CD4-positive, alpha-beta T cell treated with Interleukin-17A for 4 hours (primary cell): Measurements from ENCODE around the gene CALU.

Source experiments
- DNase-seq: peaks from one replicate; pipeline ENCODE4 v3.0.0-alpha.2; 2020; ENCODE audit warnings: mixed read lengths

The CALU gene

DNA sequence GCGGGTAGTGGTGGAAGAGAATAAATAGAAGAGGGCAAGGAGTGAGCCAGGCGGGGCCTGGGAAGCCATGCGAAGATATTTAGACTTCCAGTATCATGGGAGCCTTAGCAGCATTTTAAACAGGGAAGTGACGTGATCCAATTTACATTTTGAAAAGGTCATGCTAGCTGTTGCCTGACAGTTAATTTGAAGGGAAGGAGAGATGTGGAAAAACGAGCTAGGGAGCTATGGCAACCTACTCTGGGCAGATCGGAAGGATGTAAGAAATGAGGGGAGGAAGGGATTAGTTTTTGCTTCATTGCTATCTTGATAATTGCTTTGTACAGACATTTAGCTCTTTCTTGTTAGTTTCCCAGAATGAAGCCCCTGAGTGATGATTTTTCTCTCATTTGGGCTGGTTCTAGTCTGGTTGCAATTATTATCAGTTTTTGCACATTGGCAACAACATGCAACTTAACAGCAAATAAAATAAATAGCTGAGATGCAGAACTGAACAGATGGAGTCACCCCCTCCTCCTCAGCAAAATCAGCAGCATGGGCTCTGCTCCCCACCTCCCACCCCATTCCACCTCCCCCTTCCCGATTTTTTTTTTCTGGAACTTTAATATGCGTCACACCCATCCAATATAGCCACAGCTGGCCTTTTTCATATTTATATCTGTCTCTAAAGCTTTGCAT, 13.0 kb upstream of the CALU start:
- DNase-seq: no peak

DNA sequence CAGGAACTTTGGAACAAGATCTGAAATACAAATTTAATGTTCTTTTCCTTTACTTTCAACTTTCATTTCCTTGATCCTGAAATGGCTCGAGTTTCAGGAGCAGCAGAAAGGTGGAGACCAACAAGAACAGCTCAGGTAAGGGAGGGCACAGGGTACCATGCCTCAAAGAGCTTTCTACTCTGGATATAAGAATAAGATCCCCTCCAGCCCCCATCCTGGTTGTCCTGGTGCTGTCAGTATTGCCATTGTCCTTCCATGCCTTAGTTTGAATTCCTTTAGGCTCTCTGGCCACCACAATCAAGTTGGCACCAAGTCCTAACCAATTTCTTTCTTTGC, 12.5 kb upstream of the CALU start:
- no peak for DNase-seq

DNA sequence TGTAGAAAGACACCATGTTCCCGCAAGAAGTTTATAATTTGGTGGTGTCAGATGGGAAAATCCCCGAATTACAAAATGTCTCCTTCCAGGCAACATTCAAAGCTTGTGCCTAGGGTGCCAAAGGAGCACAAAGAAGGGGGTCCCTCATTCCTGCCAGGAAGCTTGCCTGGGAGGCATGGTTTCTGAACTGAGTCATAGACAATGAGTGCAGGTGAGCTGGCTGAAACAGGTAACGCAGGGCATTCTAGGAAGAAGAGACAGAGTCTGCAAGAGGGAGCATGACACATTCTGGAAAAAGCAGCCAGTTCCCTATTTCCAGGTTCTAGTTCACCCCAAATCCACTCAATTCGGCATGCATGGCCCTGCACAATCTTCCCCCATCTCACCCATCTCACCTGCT, 11.9 kb upstream of the CALU start:
- DNase-seq: no peak

DNA sequence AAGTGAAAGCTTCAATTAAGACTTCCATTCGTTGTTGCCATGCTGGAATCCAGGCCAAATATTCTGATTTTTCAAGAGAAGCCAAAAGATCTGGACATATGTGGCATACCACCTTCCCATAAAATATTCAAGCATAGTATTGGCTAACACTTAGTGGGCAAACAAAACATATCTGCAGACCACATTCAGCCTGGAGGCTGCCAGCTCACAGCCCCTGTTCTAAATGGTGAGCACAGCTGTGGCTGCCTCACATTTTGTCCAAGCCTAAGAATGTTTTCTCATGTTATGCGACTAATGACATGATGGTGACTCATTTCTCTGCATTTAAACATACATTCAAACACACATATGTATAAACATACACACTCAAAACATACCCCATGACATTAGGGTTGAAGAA, 10.6 kb upstream of the CALU start:
- DNase-seq: no peak

DNA sequence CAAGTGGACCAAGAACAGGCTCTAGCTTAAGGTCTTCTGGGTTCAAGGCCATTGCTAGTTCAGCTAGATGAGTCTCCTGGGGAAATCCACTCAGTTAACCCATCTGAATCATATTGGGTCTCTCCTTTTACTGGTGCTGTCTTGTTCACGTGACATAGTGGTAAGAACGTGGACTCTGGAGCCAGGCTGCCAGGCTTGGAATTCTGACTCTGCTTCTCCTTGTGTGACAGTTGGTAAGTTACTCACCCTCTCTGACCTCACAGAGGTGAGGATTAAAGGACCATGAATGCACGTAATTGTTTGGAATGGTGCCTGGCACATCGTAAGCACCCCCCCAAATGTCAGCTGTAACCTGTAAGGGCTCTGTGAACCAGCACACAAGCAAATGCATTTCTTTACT, 9.7 kb upstream of the CALU start:
- DNase-seq: no peak

DNA sequence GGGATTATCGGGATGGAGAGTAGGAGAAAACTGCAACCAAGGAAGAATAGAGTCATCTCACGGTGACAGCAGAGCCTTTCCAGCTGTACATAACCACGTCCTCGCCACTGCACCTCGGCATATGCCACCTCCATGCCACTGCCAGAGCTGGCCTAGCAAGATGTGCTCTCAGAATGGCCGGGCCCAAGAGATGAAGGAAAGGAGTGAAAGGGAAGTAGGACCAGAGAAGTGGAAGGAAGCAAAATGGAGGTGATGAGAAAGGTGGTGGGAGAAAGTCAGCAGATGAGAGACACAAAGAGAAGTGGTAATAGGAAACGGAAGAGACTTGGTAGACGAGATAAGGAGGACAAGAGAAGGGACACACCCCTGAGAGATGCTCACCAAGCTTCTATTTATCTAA, 8.0 kb upstream of the CALU start:
- no peak for DNase-seq

DNA sequence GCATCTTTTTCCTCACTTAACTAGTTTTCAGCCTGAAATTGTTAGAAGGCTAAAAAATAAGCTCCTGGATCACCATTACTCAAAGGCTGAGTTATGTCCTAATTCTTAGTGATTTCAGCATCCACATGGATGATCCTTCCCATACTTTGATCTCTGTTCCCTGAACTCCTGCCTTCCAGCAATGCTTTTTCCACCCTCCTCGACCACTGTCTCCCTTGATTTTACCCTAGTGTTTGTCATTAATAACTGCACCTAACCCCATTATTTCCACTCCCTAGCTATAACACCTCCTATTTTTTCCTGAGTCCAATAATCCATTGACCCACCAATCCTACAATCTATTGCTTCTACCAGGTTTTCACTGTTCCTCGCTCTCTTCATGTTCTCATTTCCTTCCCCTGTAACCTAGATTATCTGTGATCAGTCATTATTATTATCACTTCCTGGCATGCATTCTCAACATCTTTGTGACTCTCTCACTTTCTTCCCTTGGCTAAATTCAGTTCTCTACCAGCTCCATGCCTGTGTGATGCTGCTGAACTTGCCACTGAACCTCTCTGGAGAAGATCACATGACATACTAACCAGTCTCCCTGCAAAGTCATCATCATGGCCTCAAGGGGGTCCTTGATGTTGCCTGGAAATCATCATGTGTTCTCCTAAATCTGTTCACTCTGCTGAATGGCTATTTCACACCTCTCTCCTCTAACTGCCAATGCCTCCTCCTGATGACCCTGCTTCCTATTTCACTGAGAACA, 6.5 kb upstream of the CALU start:
- DNase-seq: no peak

DNA sequence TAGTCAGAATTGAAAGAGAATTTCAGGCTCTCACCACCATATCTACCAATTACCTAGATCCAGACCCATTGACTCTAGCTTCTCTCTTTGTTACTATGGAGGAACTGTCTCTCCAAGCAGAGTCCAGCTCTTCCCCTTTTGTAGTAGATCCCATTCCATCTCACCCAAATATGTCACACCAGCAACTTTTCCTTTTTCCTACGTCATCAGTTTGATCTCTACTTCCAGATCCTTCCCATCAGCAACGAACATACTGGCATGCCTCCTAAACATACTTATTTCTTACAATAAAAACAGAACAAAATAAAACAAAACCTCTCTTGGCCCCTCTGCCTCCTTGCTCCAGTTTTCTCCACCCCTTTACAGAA, 5.9 kb upstream of the CALU start:
- no peak for DNase-seq

DNA sequence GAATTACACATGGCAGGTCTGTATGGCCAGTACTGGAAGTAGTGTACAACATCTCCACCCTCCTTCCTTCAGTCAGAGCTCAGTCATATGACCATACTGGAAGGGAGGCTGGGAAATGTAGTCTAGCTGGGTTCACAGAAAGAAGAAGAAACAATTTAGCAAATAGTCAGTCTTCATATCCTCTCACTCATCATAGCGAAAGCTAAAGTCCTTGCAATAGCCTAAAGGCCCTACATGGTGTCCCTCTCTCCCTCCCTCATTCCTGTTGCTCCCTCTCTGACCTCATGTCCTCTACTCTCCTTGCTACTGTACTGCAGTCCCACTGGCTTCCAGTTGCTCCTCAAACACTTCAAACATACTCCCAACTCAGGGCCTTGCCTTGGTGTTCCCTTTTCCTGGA, 4.3 kb upstream of the CALU start:
- no peak for DNase-seq

DNA sequence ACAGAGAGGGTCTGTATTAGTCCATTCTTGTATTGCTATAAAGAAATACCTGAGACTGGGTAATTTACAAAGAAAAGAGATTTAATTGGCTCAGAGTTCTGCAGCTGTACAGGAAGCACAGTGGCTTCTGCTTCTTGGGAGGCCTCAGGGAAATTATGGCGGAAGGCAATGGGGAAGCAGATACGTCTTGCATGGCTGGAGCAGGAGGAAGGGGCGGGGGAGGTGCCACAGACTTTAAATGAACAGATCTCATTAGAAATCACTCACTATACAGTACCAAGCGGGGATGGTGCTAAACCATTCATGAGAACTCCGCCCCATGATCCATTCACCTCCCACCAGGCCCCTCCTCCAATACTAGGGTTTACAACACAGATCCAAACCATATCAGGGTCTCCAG, 3.7 kb upstream of the CALU start:
- no peak for DNase-seq

DNA sequence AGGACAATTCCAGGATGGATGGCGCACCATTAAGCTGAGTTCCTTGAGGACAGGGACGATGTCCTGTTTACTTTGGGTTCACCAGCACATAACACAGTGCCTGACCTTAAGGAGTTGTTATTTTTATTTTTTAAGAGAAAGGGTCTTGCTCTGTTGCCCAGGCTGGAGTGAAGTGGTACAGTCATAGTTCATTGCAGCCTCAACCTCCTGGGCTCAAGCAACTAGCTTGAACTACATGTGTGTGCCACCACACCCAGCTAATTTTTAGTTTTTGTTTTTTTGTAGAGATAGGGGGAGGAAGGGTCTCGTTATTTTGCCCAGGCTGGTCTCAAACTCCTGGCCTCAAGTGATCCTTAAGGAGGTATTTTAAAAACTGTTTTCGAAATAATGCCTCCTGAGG, 1.7 kb upstream of the CALU start:
- no peak for DNase-seq

DNA sequence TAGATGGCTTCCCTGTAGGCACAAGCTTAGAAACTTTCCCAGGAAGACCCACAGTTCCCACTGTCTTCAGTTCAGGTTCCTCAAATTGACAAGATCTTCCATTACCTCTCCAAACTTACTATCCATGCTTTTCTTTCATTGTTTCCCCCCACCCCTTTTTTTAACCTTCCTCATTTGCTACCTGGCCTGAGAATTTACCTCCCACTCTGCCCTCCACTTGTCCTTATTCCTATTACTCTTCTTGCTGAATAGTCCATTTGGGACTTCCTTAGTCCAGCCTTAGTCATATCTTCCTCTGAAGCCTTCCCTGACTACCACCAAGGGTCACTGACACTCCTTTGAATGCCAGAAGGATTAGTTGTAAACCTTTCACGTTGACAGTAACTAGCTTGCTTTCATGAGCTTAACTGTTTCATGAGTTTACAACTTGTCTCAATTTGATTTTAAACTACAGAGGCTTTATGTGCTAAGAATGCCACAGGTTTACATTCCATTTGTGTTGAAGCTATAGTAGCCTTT, 1.2 kb upstream of the CALU start:
- no peak for DNase-seq

DNA sequence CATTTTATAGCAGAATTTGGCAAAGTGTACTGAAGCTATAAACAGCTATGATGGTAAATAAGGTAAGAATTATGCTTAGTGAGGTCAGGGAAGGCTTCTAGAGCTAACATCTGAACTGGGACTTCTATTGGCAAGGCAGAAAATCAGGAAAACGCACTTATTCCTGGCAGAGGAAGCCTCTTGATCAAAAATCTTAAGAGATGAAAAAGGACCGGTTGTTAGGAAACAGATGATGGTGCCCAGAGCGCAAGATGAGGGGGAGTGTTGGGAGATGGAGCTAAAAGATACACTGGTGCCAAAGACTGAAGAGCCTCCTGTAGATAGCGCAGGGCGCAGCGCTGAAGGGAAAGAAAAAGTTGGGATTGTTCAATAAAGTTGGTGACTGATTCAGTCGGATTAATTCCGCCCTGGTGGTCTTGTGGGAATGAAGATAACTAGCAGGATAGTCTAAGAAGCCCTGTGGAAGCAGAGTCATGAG, 550 bp upstream of the CALU start:
- DNase-seq: peak; percentile 12

DNA sequence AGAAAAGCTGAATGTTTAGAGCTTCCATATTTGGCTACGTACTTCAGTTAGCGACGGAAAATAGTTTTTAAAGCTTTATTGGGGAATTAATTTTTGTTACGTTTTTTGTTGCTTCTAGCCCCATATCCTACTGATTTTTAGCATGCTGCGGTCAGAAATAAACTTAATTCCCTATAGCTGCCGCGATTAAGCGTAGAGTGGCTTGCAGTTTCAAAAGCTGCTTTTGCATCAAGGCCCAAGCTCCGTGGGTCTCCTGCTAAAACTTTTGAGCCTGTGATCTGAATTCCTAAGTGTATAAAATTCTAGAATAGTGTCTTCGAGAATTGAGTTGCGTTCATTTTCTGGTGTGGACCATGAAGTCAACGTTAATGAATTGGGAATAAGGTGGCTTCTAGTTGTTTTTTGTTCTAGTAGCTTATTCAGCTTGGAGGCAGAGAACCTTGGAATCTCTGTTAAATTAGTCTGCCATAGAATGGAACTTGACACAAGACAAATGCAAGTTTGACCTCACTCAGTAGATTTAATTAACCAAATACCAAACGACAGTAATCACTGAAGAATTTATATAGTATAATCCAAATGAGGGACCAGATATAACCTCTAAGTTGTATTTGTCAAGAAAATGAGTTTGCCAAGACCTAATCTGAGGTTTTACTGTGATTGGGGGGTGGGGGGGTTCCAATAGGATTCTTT, 977 bp downstream of the CALU start:
- DNase-seq: no peak

DNA sequence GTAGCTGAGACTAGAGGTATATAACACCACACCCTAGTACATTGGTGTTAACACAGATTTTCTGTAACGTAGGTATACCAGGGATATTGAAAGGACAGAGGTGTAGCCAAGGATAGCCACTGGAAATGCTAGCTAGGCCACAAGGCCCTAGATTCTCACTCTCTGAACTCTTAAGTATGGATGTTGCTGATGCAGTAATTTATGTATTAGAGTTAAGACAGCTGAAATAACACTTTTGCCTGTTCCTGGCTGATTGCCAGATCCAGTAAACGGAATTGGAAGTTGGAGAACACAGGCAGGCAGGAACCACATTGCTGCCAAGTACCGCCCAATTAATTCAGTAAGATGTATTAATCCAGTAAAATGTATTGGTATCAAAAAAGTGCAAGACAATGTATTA, 1.8 kb downstream of the CALU start:
- DNase-seq: no peak

DNA sequence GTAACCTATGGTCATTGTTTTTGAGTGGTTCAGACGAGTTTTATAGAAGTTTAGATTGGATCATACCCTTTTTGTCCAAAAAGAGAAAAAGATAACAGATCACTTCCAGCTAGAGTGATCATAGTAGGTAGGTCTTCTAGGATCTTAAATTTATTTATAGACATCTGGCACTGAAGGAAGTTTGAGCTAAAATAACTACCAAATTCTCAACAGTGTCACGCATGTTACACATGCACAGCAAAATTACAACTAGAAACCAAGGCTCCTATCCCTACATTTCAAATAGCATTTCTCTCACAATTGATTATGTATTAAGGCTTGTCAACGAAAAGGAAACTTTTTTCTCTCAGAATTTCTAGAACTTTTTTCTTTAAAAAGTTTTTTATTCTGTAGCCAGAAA, 2.3 kb downstream of the CALU start:
- DNase-seq: no peak

DNA sequence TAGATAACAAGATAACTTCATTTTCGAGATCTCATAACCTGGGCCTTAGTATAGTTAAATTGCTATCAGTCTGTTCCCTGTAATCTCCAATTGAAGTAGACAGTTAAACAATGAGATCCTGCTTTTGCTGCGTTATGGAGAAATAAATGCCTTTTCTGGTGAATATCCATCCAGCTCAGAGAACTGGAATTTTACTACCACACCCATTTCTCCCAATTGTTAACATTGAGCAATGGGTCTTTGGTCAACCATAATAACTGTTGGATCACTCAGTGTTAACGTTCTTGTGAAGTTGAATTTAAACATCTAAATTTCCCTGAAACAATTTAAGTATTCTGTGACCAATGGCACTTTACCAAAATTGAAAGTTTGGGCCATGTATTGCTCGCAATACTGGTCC, 3.0 kb downstream of the CALU start:
- DNase-seq: no peak

DNA sequence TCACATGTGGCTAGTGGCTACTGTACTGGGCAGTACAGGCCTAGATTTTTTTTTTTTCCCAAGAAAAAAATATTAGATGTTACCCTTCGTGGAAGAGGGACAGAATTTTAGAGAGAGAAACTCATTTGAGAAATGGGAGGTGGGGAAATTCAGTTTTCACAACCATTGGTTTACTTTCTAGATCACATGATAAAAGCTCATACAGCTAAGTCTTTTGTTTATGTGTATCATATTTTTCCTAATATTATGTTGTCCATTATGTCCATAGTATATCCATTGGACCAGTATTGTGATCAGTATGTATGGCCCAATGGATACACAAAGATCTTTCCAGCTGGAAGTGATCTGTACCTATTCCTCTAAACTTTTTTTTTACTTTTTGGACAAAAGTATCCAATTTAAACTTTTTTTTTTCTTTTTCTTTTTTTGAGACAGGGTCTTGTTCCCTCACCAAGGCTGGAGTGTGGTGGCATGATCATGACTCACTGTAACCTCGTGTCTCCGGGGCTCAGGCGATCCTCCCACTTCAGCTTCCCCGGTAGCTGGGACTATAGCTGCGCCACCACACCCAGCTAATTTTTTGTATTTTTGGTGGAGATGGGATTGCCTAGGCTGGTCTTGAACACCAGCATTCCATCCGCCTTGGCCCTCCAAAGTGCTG, 4.1 kb downstream of the CALU start:
- DNase-seq: no peak

DNA sequence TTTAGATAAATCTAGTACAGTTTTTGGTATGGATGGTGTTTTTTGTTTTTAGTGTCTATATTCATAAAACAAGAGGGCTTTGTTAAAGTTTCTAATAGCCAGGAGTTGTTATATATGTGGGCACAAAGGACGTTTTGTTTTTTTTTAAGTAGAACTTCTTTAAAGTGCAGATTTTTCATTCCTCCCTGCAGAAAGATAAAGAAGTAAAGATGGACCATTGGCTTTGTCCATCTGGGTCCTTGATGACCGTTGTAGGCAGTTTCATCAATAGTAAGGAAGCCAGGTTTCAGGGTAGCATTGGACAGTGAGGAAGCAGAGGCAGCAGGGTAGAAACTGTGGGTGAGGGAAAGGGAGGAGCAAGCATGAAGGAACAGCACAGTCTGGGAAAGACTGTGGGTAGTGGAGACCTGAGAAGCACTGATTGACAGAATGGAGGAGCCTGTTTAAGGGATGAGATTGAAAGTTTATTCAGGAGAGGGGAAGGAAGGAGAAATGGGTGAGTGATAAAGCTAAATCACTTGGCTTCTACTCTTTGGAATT, 5.3 kb downstream of the CALU start:
- no peak for DNase-seq

DNA sequence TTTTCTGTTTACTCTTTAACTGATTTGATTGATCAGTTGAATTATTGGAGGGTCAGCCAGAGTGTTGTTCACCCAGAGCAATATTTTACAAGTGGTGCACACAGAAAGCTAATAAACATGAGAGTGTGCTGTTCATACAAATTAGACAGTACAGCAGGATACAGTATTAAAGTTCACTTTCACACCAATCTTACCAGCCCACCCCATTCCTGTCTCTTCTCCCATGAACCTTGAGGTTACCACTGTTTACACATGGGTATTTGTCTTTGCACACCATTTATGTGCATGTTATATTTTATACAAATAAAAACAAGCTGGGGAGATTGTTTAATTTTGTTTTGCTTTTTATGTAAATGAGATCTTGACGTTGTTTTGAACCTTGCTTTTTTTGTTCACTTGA, 6.5 kb downstream of the CALU start:
- no peak for DNase-seq

DNA sequence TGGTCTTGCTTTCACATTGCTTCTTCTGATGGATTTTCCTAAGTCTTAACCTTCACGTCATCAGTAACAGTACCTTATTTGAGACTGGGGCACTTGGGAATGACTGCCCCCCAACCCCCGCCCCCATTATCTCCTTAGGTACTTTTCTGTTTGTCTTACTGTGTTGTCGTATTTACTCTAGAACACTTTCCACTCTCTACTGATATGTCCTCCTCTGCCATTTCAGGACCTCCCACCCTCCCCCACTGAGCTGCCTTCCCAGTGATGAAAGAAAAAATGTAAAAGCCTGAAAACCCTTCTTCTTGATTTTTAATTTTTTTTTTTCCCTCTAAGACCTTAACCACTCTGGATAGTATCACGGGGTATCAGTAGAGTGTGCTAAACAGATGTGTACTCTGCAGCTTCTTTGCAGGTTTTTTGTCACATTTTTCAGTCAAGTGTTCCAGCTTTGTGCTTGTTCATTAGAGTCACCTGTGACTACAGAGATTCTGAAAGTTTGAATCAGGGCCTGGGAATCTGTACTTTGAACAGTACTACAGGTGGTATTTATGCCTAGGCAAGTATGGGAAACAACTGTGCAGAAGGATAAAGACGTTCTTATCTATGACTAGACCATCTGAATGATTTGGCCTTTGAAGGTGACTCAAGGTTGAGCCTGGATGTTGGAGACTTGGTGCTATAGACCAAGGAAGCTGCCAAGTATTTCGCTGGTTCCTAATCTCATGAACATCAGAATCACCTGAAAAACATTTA, 8.3 kb downstream of the CALU start:
- DNase-seq: no peak

DNA sequence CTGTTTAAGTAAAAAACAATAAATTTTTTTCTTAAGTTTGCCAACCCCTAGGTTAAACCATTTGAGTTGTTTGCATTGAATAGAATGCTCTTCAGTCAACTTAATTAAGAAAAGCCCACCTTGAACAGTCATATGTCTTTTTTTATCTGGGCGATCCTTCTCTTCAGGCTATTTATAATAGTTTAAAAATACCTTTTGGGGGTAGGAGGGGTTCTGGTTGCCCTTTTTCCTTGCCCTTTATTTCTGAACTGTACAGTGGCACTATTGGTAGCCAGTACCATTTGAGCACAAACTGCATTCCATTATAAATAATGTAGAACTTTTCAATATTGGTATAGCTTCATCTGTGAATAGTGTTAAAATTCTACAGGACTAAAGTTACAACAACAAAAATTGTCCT, 13.1 kb downstream of the CALU start:
- no peak for DNase-seq
